Naive B cell (primary cell): ENCODE results near the gene USP35. TPM values are rescaled to one million over a fixed set of nuclear protein-coding genes. Genes with fewer than 3 reads are reported as not detected.
A peak's percentile ranks its signal among the peaks of the same experiment; 100 is the strongest.
"Not testable (repeated sequence)": the region's sequence is repeated elsewhere in the genome, so short reads cannot be mapped to it uniquely, and the experiment has no call there.

Source experiments
- ATAC-seq, 2 donors: fragments of 150-1000 bp; cut with Tn5 transposase; 2 replicates each; pipeline ENCODE4 v1.10.0; 2021; ENCODE audit warnings: low read depth in 2 of 2, mild to moderate bottlenecking in 2 of 2, moderate library complexity in 2 of 2
- DNase-seq: peaks from one replicate; pipeline ENCODE4 v3.0.0; 2022
- H3K27ac Mint-ChIP-seq, 6 donors: one replicate each; pipeline ENCODE4 v1.8.0; 2020 to 2022; ENCODE audit warnings: mild to moderate bottlenecking in 6 of 6, mixed read lengths in 6 of 6, moderate library complexity in 5 of 6, inconsistent platforms in 2 of 6
- H3K27me3 Mint-ChIP-seq, 3 donors: one replicate each; pipeline ENCODE4 v1.8.0; 2021 to 2022; ENCODE audit warnings: mixed read lengths in 3 of 3, mild to moderate bottlenecking in 1 of 3
- H3K36me3 Mint-ChIP-seq, 2 donors: one replicate each; pipeline ENCODE4 v1.8.0; 2020 to 2022; ENCODE audit warnings: mixed read lengths in 2 of 2, inconsistent platforms in 1 of 2, mild to moderate bottlenecking in 1 of 2
- H3K4me1 Mint-ChIP-seq, 3 donors: one replicate each; pipeline ENCODE4 v1.8.0; 2020 to 2022; ENCODE audit warnings: mixed read lengths in 3 of 3, inconsistent platforms in 1 of 3, mild to moderate bottlenecking in 1 of 3, moderate library complexity in 1 of 3
- H3K4me3 Mint-ChIP-seq, 8 donors: one replicate each; pipeline ENCODE4 v1.8.0; 2020 to 2022; ENCODE audit warnings: mild to moderate bottlenecking in 8 of 8, mixed read lengths in 8 of 8, moderate library complexity in 8 of 8, inconsistent platforms in 2 of 8
- H3K9me3 Mint-ChIP-seq, 7 donors: one replicate each; pipeline ENCODE4 v1.8.0; 2020 to 2022; ENCODE audit warnings: mixed read lengths in 7 of 7, mild to moderate bottlenecking in 5 of 7, inconsistent platforms in 2 of 7, moderate library complexity in 1 of 7
- polyA plus RNA-seq, 6 donors: library from polyadenylated mRNA; unstranded; fragments of 300-500 nt; fragmentation: Illumina TruSeq; gene quantifications; one replicate each; pipeline ENCODE4 v1.2.3, GENCODE V29; 2021; ENCODE audit warnings: low read depth in 6 of 6

Gene USP35
- polyA plus RNA-seq, 6 donors from 2014 or later: 0.11 to 0.76 (median 0.52) TPM; not detected in 1

DNA sequence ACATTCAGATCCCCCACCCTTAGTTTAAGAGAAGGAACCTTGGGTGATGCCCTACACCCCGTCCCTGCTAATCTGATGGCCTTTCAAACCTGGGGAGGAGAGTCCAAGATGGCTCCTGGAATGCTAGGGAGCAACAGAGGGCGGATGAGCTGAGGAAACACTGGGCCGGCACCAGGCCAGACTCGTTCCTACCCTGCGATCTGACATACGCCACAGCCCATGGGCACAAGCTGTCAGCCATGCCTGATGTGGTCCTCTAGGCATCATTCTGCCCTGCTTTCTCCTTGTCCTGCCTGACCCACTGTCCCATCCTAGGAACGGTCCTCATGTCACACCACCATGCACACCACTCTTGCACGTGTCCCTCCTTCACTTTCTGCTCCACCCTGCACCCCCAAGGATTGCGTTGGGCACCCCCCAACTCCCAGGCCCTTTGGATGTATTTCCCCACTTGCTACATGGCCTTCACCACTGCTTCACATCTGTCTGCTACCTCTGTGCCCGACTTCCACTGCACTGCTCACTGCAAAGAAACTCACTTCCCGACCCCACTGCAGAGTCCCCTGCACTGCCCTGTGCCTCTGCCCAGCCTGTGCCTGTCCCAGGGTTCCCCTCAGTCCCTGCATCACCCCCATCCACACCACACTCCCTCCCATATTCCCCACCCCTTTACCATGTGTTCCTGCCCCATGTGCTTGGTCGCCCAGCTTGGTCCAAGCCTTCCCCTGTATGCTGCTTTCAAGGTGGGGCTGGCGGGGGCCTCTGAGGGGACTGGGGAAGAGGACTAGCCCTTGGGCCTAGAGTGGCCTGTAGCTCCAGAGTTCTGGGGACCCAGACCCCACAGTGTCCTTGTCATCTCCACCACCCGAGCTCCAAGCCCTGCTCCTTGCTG lies 29.2 kb downstream of the USP35 start:
- Mint-ChIP-seq H3K4me3 (peak overlapping the region in 1 of 8 donors; percentile 13), H3K4me1 (peaks cover 9 to 18% (median 13%) of the 10 kb centered on the region in 3 donors), H3K36me3 (peaks cover 4 to 29% of the 10 kb centered on the region in 2 donors), H3K9me3 (no peaks in the 10 kb centered on the region), H3K27me3 (no peaks in the 10 kb centered on the region), H3K27ac (peak overlapping the region in 3 of 6 donors; percentile 38 to 72 (median 39))
- ATAC-seq (no peak), DNase-seq (no peak)

DNA sequence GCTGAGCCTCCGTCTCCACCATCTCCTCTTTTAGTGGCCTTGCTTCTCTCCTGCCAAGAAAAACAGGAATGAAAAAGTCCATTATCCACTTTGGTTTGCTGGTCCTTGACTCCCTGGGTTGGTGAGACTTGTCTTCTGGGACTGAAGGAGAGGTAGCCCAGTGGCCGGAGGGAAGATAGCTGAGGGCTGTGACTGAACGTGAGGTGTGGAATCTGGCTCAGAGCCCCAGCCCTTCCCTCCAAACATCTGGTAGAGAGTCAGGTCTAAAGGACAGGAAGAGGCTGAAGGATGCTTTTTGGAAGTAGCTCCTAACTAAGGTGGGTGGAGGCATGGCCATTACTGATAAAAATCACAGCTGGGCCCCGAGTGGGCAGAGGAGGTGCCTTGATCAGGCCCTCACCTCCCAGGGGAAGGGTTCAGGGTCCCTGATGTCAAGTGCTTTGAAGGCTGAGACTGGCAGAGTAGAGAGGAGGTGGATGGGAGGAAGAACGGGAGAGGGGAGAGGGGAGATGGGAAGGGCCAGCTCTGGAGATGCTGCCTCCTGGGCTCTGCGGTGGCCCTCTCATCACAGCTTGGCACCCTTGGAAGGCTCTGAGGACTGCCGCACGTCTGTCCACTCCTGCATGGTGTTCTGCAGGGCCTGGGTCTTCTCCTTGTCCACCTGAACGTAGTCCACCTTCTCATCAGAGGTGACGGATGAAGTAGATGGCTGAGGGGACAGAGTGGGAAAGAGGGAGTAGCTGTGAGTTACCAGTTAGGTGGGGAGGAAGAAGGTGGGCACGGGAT lies 30.2 kb downstream of the USP35 start:
- H3K27me3 Mint-ChIP-seq: no peaks in the 10 kb centered on the region
- H3K4me1 Mint-ChIP-seq: peaks cover 18 to 28% (median 23%) of the 10 kb centered on the region in 3 donors
- H3K4me3 Mint-ChIP-seq: no peak overlapping the region
- H3K27ac Mint-ChIP-seq: peak overlapping the region in 2 of 6 donors; percentile 37 to 82
- no peaks in the 10 kb centered on the region for H3K9me3 Mint-ChIP-seq
- DNase-seq (no peak), ATAC-seq (no peak)
- peaks cover 4 to 29% of the 10 kb centered on the region in 2 donors for H3K36me3 Mint-ChIP-seq

DNA sequence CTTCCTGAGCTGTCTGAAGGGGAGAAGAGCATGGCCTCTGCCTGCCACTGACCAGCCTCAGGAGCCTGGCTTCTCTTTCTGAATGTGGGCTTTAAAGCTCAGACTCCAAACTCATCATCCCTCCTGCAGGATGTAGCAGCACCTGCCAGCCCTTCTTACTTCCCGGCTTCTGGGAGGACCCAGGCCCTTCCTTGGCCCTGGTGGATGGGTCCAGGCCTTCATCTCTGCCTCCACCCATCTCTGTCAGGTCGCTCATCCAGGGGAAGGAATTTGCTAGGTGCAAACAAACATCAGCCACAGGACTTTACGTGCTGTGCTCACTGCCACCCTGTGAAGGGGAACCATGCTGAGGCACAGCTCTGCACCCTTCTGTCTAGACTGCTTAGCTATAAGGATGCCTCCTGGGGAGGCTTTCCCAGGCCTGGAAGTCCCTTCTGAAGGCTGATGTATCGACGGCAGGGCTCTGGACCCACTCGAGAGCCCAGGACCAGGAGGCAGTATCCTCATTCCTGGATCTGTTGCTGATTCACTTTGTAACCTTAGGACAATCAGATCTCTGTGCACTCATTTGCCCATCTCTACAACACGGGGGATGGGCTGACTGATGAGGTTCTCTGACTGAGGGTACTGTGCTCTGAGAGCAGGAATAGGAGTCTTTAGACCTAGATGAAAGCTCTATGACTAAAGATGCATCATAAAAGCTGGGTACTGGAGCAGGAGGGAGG lies 30.9 kb downstream of the USP35 start:
- Mint-ChIP-seq H3K9me3 (no peaks in the 10 kb centered on the region), H3K36me3 (peaks cover 4 to 29% of the 10 kb centered on the region in 2 donors), H3K4me3 (no peak overlapping the region), H3K4me1 (peaks cover 22 to 35% (median 31%) of the 10 kb centered on the region in 3 donors), H3K27ac (peak overlapping the region in 1 of 6 donors; percentile 56), H3K27me3 (no peaks in the 10 kb centered on the region)
- ATAC-seq: no peak
- no peak for DNase-seq

DNA sequence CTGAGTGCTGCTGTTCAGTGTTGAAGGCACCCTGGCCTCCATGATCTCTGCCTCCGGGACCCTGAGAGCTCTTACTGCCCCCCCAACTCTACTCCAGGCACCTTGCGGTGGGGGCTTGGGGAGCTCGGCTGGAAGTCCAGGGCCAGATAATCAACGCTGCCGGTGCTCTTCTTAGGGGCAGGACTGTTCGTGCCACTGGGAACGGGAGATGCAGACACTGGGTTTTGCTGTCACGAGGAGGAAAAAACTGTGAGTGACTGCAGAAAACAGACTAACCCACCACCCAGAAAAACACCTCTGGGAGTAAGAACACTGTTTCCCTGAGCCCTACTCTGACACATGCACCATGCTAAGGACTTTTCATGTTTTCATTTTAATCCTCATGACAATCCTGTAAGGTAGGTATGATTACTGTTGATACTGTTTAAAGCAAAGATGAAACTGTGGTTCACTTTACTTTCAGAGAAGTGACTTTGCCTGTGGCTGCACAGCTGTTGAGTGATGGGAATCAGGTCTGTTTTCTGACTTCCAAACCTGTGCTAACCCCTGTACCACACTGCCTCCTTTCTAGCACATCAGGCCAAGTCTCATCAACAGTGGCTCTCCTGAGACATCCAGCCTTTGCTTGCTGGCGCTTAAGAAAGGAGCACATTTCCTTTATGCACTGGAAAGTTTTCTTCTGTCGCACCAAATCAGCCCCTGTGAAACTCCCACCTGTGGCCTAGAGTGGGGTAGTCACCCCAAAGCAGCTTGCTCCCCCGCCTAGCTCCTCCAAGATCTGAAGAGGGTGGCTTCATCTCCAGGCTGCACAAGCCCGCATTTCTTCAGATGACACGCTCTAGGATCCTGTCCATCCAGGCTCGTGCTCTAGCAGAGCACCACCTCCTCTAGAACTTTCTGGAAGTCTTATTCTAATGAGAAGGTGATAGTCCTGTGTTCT lies 31.8 kb downstream of the USP35 start:
- Mint-ChIP-seq H3K27me3 (no peaks in the 10 kb centered on the region), H3K4me3 (no peak overlapping the region), H3K9me3 (no peaks in the 10 kb centered on the region), H3K27ac (peak overlapping the region in 3 of 6 donors; percentile 17 to 27 (median 25)), H3K36me3 (peaks cover 4 to 29% of the 10 kb centered on the region in 2 donors), H3K4me1 (peaks cover 30 to 43% (median 39%) of the 10 kb centered on the region in 3 donors)
- DNase-seq: no peak
- ATAC-seq: no peak

DNA sequence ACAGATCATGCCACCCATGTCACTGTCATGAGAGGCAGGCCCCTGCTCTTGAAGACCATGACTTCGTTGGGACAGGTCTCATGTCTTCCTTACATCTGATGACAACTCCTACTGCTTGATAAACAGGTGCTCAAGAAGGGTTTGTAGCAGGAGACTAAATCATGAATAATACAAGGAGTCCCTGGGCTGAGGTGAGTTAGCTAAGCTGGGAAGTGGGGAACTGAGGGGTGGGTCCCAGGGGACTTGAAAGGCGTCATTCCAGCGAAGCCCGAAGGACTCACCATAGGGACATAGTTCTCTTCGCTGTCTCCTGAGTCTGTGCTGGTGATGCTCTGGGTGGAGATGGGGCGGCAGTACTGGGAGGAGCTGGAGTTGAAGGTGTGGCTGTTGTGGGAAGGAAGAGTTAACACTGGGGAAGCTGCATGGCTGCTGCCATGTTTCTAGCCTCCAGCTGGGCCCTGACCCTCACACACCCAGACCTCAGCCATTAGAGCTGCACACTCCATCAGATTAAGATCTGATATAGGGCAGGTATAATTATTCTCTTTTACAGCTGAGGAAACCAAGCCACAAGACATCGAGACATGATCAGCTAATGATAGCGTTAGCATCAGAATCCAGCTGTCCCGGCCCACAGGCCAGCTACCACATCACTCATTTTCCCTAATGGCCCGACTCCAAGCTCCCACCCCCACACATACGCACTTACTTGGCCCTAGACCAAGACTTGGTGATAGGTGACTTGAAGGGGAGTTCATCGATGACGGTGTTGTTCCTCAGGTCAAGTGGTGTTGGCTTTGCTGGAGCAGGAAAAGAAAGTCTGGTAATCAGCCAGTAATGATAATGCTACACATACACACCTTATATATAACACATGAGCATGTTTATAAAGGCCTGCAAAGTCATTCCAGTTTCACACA lies 32.9 kb downstream of the USP35 start:
- no peaks in the 10 kb centered on the region for H3K27me3 Mint-ChIP-seq
- DNase-seq: no peak
- ATAC-seq: no peak
- no peaks in the 10 kb centered on the region for H3K9me3 Mint-ChIP-seq
- no peak overlapping the region for H3K4me3 Mint-ChIP-seq
- peak overlapping the region in 1 of 6 donors; percentile 62 for H3K27ac Mint-ChIP-seq
- H3K4me1 Mint-ChIP-seq: peaks cover 31 to 45% (median 44%) of the 10 kb centered on the region in 3 donors
- peaks cover 4 to 29% of the 10 kb centered on the region in 2 donors for H3K36me3 Mint-ChIP-seq

DNA sequence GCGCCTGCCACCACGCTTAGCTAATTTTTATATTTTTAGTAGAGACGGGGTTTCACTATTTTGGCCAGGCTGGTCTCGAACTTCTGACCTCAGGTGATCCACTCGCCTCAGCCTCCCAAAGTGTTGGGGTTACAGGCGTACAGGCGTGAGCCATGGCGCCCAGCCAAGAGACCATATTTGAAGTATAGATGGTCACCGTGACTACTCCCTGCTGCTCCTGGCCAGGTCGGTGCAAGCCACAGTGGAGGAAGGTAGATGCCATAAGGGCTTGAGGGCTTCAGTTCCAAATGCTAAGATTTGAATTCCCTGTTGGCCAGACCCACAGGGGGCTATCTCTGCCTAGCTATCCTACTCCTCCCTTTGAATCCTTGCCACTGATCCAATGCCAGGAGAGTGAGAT lies 34.0 kb downstream of the USP35 start:
- H3K4me3 Mint-ChIP-seq: peak overlapping the region in 4 of 8 donors; percentile 67 to 89 (median 88)
- peaks cover 4 to 27% of the 10 kb centered on the region in 2 donors for H3K36me3 Mint-ChIP-seq
- H3K27ac Mint-ChIP-seq: peak overlapping the region in 1 of 6 donors; percentile 62
- H3K27me3 Mint-ChIP-seq, H3K9me3 Mint-ChIP-seq, DNase-seq, ATAC-seq: not testable (repeated sequence)
- H3K4me1 Mint-ChIP-seq: peaks cover 39 to 56% (median 54%) of the 10 kb centered on the region in 3 donors

DNA sequence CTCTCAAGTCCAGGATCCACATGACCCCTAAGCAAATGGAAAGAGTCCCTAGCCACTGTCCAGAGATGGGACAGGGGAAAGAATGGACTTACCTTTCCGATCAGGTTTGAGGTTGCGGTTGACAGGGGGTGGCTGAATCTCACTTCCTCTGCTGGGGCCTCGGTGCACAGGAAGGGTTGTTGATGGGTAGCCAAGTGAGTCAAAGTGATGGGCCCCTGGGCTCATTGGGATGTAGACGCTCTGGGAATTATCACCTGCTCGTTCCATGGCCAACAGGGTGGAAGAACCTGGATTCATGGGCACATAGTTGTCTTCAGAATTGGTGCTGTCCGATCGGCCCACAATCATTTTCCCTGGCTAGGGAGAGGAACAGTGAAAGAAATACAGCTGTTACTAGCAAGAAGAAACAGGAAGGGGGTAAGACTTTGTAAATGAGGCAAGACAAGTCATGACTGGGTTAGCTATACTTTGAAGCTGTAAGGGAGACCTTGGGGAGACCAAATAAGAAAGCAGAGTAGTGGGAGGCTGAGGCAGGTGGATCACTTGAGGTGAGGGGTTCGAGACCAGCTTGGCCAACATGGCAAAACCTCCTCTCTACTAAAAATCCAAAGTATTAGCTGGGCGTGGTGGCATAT lies 34.7 kb downstream of the USP35 start:
- DNase-seq (peak; percentile 59), ATAC-seq (peak; percentile 79)
- peak overlapping the region; percentile 0 to 89 (median 66) for H3K4me3 Mint-ChIP-seq
- H3K27ac Mint-ChIP-seq: peak overlapping the region; percentile 8 to 94 (median 69)
- H3K4me1 Mint-ChIP-seq: peaks cover 46 to 62% (median 61%) of the 10 kb centered on the region in 3 donors
- peaks cover 4 to 20% of the 10 kb centered on the region in 2 donors for H3K36me3 Mint-ChIP-seq
- H3K9me3 Mint-ChIP-seq: no peaks in the 10 kb centered on the region
- no peaks in the 10 kb centered on the region for H3K27me3 Mint-ChIP-seq

DNA sequence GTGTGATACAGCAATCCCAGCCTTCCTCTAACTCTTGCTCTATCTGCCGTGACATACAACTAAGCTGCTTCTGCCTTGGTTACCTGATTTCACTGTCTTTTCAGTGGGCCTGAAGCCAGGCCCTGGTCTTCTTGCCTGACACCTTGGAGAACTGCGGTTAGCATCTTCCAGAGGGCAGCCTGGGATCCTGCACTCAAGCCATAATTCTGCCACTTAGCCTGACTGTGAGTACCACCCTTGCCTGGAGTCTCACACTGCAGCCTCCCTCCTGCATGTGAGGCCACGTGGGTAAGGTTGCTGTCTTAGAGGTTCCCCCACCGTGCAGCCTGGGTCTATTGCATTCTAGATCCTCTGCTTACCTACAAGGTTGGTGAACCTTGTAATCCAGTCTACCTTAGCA lies 35.8 kb downstream of the USP35 start:
- ATAC-seq: no peak
- H3K27me3 Mint-ChIP-seq: no peaks in the 10 kb centered on the region
- H3K4me3 Mint-ChIP-seq: peak overlapping the region in 6 of 8 donors; percentile 10 to 87 (median 50)
- H3K9me3 Mint-ChIP-seq: no peaks in the 10 kb centered on the region
- DNase-seq: no peak
- H3K27ac Mint-ChIP-seq: peak overlapping the region in 5 of 6 donors; percentile 40 to 82 (median 63)
- peaks cover 4 to 13% of the 10 kb centered on the region in 2 donors for H3K36me3 Mint-ChIP-seq
- peaks cover 52 to 71% (median 63%) of the 10 kb centered on the region in 3 donors for H3K4me1 Mint-ChIP-seq

DNA sequence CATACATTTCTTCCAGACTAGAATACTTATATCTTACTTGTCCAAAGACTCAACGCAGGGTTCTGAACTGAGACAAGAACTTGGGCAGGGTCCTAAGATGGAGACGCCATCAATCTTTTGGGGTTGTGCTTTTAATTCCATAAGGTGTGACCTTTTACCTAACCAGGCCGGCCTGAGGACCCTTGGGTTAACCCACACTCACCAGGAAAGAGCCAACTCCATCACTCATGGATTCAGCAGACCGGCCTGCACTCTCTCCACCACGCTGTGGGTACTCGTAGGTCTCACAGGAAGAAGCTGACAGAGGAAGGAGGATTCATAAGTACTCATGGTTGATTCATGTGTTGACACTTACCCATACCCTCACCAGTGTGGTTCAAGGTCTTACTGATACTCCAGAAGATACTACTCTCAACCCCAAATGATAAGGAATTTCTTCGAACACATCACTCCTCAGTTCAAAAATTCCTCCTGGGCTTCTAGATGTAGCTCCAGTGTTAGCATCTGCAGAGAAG lies 36.2 kb downstream of the USP35 start:
- Mint-ChIP-seq H3K9me3 (no peaks in the 10 kb centered on the region), H3K27ac (peak overlapping the region; percentile 8 to 68 (median 54)), H3K4me1 (peaks cover 52 to 73% (median 63%) of the 10 kb centered on the region in 3 donors), H3K27me3 (no peaks in the 10 kb centered on the region), H3K36me3 (peaks cover 4 to 13% of the 10 kb centered on the region in 2 donors), H3K4me3 (peak overlapping the region in 5 of 8 donors; percentile 43 to 87 (median 55))
- DNase-seq (no peak), ATAC-seq (no peak)

DNA sequence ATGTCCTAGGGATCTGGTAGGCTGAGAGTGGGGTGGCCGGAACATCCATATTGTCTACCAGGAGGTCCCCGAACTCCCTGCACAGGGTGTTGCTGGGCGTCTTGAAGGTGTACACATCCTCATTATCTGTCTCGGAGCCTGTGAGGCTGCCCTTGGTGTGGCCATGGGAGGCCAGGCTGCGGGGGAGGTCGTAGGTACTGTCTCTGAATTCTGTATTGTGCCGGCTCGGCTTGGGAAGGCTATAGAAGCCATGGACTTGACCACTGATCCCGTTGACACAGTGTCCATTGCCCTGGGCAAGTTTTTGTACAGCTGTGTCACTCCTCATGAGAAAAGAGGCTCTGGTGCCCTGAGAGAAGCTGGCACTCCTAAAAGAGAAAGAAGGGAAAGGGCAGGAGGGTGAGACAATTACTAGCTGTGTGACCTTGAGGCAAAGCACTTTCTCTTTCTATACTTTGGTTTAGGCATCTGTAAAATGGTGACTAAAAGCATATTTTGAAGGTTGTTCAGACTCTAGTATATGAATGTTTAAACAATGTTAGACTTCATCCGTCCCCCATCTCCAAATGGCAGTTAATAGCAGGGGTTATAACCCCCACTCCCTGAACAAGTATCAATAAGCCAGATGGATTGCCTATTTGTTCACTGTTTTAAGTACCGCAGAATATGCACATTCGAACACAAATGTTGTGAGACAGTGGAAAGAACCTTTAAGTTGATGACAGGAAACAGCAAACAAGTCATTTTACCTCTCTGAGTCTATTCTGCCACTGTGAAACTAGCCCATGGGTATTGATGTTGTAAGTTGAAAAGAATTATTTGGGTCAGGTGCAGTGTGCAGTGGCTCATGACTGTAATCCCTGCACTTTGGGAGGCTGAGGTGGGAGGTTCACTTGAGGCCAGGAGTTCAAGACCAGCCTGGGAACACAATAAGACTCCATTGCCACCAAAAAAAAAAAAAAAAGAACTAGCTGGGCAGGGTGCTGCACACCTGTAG lies 38.3 kb downstream of the USP35 start:
- H3K27me3 Mint-ChIP-seq: no peaks in the 10 kb centered on the region
- DNase-seq (no peak), ATAC-seq (no peak)
- H3K27ac Mint-ChIP-seq: peak overlapping the region in 5 of 6 donors; percentile 7 to 86 (median 44)
- H3K36me3 Mint-ChIP-seq: no peaks in the 10 kb centered on the region
- H3K4me3 Mint-ChIP-seq: peak overlapping the region in 6 of 8 donors; percentile 18 to 80 (median 50)
- no peaks in the 10 kb centered on the region for H3K9me3 Mint-ChIP-seq
- H3K4me1 Mint-ChIP-seq: peaks cover 48 to 66% (median 59%) of the 10 kb centered on the region in 3 donors
